HG03095 (cell line): ENCODE results near the gene LGR4.
A peak's percentile ranks its signal among the peaks of the same experiment; 100 is the strongest.
"Not testable (repeated sequence)": the region's sequence is repeated elsewhere in the genome, so short reads cannot be mapped to it uniquely, and the experiment has no call there.

Source experiments
- ATAC-seq: cut with Tn5 transposase; IDR thresholded peaks from one replicate; pipeline ENCODE4 v1.9.1; 2021; ENCODE audit warnings: moderate library complexity; ENCODE audit not compliant: unreplicated experiment

Gene LGR4, protein sequence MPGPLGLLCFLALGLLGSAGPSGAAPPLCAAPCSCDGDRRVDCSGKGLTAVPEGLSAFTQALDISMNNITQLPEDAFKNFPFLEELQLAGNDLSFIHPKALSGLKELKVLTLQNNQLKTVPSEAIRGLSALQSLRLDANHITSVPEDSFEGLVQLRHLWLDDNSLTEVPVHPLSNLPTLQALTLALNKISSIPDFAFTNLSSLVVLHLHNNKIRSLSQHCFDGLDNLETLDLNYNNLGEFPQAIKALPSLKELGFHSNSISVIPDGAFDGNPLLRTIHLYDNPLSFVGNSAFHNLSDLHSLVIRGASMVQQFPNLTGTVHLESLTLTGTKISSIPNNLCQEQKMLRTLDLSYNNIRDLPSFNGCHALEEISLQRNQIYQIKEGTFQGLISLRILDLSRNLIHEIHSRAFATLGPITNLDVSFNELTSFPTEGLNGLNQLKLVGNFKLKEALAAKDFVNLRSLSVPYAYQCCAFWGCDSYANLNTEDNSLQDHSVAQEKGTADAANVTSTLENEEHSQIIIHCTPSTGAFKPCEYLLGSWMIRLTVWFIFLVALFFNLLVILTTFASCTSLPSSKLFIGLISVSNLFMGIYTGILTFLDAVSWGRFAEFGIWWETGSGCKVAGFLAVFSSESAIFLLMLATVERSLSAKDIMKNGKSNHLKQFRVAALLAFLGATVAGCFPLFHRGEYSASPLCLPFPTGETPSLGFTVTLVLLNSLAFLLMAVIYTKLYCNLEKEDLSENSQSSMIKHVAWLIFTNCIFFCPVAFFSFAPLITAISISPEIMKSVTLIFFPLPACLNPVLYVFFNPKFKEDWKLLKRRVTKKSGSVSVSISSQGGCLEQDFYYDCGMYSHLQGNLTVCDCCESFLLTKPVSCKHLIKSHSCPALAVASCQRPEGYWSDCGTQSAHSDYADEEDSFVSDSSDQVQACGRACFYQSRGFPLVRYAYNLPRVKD

GRCh38 chr11:27472398-27473016, at the start of gene LGR4:
Gene LGR4 (minus strand): TSS chr11:27472790. CDS start chr11:27472302, 488 bp downstream.
- peak; percentile 77 for ATAC-seq

GRCh38 chr11:27520226-27520625, 47.6 kb upstream of the LGR4 start:
- ATAC-seq: no peak

DNA sequence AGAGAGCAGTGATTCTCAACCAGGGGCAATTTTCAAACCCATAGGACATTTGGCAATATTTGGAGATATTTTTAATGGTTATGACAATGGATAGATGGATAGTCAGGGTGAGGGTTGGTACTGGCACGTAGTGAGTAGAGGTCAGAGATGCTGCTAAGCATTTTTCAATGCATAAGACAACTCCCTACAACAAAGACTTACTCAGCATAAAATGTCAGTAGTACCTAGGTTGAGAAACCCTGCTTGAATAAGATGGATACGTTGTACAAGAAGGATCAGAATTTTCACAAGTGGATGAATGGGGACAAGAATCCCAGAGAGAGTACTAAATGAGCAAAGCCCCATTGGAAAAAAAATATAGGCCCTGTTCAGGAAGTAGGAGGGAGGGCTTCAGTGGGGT, 45.9 kb upstream of the LGR4 start:
- no peak for ATAC-seq

GRCh38 chr11:27517490-27517889, 44.9 kb upstream of the LGR4 start:
- ATAC-seq: not testable (repeated sequence)

GRCh38 chr11:27514558-27514957, 42.0 kb upstream of the LGR4 start:
- no peak for ATAC-seq

DNA sequence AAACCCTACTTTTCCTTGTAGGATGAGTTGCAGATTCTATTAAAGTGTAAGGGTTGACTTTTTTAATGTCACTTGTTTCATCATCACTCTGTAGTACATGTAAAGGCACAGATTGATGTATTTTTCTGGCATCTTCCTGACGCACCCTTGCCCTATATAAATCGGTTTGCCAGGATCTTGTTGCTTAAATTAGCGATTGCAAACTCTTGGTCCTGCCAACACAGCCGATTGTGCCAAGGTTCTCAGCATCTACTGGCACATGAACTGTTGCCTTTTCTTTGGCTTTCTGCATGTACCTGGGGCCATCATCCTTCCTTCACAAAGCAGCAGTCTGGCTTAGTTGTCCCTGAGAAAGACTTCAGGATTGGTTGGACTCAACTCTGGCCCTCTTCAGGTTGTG, 41.5 kb upstream of the LGR4 start:
- ATAC-seq: no peak

GRCh38 chr11:27513389-27513788, 40.8 kb upstream of the LGR4 start:
- no peak for ATAC-seq

DNA sequence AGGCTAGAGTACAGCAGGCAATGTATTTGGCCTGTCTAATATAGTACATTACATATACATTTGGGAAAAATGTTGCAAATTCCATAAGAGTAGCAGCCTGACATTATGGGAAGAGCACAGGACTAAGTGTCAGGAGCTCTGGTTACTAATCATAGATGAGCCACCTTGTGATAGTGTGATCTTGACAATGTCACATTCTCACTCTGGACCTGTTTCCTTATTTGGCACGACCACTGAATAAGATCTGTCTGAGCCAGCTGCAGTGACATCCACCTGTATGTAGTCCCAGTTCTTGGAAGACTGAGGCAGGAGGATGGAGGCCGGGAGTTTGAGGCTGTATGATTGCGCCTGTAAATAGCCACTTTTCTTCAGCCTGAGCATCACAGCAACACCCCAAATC, 39.6 kb upstream of the LGR4 start:
- ATAC-seq: no peak

DNA sequence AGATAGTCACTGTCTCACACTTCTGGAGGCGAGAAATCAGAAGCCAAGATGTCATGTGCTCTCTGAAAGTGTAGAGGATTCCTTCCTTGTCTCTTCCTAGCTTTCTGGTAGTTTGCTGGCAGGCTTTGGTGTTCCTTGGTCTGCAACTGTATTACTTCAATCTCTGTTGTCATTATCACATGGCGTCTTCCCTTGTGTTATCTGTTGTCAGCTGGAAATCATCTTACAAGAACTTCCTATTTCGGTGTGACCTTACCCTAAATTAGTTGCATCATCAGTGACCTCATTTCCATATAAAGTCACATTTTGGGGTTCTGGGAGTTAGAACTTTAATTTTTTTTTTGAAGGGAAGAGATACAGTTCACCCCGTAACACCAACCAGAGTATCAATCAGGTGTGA, 37.3 kb upstream of the LGR4 start:
- no peak for ATAC-seq

DNA sequence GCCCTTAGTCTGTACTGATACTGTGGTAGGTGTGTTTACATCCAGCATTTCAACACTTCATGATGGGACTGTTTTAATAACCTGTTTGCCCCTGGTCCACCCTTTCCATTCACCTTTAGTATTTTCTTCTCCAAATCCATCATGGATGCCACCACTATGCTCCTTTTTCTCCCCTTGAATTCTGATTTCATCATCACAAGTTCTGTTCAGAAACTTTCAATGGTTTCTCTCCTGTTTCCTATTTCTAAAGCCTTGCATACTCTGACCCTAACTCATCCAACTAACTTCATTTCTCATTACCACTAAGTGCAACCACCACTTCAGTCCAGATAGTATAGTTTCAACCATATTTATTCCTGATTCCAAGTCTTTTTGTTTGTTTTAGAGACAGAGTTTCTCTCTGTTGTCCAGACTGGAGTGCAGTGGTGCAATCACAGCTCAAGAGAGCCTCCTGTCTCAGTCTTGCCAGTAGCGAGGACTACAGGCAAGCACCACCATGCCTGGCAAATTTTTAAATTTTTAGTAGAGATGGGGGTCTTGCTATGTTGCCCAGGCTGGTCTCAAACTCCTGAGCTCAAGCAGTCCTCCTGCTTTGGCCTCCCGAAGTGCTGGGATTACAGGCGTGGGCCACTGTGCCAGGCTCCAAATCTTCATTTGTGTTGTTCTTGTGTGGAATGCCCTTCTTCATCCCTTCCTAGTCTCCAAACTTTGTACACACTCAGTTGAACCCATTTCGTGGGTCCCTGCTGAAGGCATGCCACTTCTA, 35.1 kb upstream of the LGR4 start:
- no peak for ATAC-seq

GRCh38 chr11:27506200-27507182, 33.9 kb upstream of the LGR4 start, which contains the start of gene LIN7C:
Gene LIN7C (minus strand): TSS chr11:27506769. CDS start chr11:27506752, 17 bp downstream.
- peak; percentile 93 for ATAC-seq

GRCh38 chr11:27505781-27506180, 33.2 kb upstream of the LGR4 start:
- peak; percentile 1 for ATAC-seq

DNA sequence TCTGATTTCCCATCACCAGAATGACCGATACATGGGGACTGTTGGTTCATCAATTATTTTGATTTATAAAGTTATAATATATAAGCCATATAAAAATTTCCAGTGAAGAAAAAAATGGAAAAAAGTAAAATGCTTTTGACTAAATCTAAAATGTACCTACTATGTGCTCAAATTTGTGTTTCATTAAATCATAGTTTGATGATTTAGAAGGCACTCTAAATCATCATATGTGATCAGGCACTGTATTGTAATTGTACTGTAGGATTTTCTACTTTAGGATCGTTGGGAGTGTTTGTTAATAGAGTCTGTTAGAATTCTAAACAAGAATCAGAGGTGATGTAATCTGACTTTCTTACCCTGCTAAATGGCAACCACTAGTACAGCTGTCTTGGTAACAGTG, 31.6 kb upstream of the LGR4 start:
- no peak for ATAC-seq

DNA sequence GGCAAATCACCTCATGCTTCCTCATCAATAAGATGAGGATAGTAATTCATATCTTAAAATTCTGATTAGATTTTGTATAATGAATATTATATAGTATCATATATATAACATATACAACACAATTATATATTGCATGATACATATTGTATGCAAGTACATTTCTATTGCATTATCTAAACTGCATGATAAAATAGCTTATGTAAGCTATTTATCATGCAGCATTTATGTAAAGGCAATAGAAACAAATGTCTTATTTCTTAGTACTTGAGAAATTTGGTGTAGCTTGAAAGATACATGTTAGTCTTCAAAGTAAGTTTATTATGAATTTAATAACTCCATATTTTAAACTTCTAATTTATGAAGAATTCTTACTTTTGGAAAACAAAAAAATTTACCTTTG, 28.5 kb upstream of the LGR4 start:
- no peak for ATAC-seq

DNA sequence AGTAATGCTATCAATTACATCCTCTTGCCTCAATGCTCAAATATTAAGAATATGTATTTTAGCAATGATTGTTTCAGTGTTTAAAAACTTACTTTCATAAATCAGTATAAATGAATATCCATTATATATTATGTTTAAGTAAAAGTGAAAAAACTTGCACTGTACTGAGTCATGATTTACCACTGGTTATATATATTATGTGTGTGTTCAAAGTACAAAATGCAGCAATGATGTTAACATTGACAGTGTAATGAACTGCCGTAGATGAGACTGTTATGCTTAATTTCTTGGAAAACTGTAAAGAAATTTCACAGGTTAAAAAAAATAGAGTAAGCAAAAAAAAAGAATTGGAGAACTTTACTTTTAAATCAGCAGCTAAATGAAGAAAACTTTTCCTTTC, 25.3 kb upstream of the LGR4 start:
- no peak for ATAC-seq

- ATAC-seq: peak; percentile 63
Measured at GRCh38 chr11:27497284-27497866, 24.8 kb upstream of the LGR4 start.

GRCh38 chr11:27496461-27496860, 23.9 kb upstream of the LGR4 start:
- ATAC-seq: no peak

DNA sequence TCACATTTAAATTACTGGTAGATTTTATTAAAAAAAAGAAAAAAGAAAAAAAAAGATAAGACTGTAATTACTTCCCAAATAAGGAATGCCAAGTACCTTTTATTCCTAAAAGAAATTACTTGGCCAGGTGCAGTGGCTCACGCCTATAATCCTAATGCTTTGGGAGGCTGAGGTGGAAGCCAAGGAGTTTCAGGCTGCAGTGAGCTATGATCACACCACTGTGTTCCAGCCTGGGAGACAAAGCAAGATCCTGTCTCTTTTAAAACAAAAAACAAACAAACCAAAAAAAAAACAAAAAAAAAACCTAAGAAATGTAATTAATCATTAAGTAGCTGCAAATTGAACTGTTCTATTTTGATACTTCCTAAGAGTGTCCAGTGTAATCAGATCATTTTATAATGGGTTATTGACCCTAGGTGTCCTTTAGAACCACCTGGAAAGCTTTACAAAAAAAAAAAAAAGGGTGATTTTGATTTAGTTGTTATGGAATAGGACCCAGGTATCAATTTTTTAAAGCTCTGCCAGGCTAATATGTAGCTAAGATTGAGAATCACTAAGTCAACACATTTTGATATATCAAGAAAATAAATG, 23.2 kb upstream of the LGR4 start:
- no peak for ATAC-seq

DNA sequence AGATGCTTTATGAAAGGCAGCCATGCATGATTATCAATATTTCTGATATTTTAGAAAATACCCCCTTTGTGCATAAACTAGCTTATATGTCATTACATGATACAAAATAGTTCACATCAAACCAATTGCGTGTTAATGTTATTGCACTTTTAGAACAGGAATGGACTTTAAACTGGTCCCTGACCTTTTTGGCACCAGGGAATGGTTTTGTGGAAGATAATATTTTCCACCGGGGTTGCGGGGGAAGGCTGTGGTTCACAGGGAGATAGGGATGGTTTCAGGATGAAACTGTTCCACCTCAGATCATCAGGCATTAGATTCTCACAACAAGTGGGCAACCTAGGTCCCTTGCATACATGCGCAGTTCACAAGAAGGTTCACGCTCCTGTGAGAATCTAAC, 16.5 kb upstream of the LGR4 start:
- ATAC-seq: no peak
